Suprapubic skin (tissue), 3 donors: Measurements from ENCODE around the gene PLCG2.

Source experiments
- POLR2A ChIP-seq, 2 donors: fragments of 450-650 bp; IDR thresholded peaks; one replicate each; pipeline ENCODE4 v1.6.1; 2017; ENCODE audit warnings: antibody characterized with exemption in 2 of 2, mild to moderate bottlenecking in 2 of 2, moderate library complexity in 2 of 2
- TF ChIP-seq, protein P1 (sequence below), 2 donors: fragments of 200-600 bp in 1 of 2; fragments of 450-650 bp in 1 of 2; sonication (generic) in 1 of 2; IDR thresholded peaks; one replicate each; pipeline ENCODE4 v1.5.1; 2016 to 2019; ENCODE audit warnings: antibody characterized with exemption in 2 of 2, mild to moderate bottlenecking in 1 of 2, moderate library complexity in 1 of 2

DNA sequence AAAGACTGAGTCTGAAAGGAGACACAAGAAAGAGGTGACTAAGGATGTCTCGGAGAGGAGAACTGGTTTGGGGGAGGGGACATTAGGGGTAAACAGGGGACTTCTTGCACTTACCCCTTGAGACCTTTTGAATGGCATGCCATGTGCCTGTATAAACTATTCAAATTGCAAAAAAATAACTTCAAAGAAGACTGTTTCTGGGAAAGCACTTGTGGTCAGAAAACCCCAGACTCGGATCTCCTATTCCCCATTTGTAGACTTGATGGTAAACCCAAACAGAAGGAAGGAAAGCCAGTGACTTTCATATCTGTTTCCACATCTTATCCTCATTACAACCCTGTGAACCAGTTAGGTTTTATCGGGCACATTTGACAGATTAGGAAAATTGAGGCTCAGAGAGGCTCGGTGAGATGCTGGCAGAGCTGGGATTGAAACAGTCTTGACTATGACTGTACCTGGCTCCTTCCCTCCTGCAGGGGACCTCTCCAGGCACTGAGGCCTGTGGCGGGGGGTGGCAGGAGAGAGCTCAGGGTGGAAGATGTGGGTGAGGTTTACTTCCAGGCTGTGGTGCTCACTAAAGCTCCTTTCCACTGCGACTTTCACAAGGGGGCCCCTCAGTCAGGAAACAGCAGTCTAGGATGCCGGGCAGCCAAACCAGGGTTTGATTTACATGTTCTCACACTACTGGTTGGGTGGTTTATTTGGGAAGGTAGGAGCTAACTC, 30.5 kb upstream of the PLCG2 start:
- TF ChIP-seq, protein P1, sequence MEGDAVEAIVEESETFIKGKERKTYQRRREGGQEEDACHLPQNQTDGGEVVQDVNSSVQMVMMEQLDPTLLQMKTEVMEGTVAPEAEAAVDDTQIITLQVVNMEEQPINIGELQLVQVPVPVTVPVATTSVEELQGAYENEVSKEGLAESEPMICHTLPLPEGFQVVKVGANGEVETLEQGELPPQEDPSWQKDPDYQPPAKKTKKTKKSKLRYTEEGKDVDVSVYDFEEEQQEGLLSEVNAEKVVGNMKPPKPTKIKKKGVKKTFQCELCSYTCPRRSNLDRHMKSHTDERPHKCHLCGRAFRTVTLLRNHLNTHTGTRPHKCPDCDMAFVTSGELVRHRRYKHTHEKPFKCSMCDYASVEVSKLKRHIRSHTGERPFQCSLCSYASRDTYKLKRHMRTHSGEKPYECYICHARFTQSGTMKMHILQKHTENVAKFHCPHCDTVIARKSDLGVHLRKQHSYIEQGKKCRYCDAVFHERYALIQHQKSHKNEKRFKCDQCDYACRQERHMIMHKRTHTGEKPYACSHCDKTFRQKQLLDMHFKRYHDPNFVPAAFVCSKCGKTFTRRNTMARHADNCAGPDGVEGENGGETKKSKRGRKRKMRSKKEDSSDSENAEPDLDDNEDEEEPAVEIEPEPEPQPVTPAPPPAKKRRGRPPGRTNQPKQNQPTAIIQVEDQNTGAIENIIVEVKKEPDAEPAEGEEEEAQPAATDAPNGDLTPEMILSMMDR (IDR thresholded peaks at IDR 0.05): no peak
- no peak for TF ChIP-seq POLR2A (IDR thresholded peaks at IDR 0.05)
